SIG-M5 treated with dmso at 0.1 percent for 504 hours (cell line): ENCODE results near the gene MRPS15.

ENCODE experiments used
- DNase-seq: peaks from one replicate; lab custom pipeline; 2025; ENCODE audit not compliant: unreplicated experiment; lab: John Stamatoyannopoulos, UW

The MRPS15 gene

GRCh38 chr1:36463463-36463802, 751 bp downstream of the MRPS15 start:
- DNase-seq, result no peak

DNA sequence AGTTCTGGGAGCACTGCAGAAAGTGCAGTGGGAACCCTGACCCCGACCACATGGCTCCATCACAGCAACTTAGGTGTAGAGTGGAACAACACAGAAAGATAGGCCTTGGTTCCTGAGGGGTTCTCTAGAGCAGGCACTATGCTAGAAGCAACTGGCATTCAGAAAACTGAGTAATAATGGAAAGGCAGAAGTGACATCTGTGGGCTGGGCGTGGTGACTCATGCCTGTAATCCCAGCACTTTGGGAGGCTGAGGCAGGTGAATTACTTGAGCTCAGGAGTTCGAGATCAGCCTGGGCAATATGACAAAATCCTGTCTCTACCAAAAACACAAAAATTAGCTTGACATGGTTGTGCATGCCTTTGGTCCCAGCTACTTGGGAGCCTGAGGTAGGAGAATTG, 5.3 kb downstream of the MRPS15 start:
- peak; percentile 6 for DNase-seq

GRCh38 chr1:36457691-36458090, 6.5 kb downstream of the MRPS15 start:
- DNase-seq, result peak; percentile 41

DNA sequence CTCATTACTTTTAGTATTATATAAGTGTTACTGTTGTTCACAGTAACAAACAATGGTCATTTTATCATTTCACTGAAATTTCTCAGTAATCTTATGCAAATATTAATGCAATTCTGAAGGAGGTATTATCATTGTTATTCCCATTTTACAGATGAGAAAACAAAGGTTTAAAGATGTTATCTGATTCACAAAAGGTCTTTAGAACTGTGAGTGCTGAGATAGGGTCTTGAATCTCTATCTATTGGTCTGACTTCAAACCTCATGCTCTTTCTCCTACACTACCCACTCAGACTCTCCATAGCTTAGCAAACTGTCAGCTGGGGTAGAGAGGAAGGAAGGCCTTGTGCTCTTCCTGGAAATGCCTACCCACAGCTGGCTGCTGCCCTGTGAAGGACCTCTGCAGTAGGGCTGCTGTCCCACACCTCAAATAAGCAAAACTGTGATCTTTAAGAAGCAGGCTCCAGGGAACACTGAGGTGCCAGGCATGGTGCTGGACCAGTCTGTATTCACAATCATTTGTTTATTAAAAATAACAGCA, 7.7 kb downstream of the MRPS15 start:
- no peak for DNase-seq

- no peak for DNase-seq
Measured at GRCh38 chr1:36455386-36455785, 8.8 kb downstream of the MRPS15 start.

DNA sequence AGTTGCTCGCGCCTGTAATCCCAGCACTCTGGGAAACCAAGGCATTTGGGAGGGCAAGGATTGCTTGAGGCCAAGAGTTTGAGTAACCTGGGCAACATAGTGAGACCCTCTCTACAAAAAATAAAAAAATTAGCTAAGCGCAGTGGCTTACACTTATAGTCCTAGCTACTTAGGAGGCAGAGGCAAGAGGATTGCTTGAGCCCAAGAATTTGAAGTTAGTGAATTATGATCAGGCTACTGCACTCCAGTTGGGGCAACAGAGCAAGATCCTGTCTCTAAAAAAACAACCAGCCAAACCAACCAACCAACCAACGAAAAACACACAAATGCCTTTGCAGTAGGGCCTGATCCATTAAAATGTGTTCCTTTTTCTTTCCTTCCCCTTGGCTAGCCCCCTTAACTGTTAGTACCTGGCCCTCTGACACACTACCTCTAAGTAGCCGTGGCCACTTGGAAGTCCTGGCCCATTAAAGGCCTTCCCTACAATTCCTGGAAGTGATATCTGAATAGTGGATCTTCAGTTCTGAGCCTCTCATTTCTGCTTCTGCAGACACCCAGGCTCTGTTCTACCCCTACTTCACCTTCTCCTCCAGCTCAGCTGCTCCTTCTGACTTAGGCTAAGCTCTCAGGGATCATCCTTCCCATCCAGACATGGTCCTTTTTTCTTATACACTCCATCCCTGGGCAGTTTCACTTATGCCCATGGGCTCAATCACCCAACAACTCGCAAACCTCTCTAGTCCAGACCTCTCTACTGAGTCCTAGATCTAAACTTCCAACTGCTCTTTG, 10.4 kb downstream of the MRPS15 start:
- no peak for DNase-seq

DNA sequence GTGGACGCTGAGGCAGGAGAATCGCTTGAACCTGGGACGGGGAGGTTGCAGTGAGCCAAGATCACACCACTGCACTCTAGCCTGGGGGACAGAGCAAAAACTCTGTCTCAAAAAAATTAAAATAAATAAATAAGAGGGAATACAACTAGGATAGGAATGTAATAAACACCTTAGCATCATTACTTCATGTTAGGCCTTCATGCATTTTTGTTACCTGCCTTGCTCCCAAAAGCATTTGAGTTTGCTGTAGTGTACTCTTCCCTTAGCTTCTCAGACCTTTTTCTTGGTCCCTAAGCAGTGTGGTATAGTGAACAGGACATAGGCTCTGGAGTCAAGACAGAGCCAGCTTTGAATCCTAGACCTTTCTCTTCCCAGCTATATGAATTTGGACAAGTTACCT, 11.1 kb downstream of the MRPS15 start:
- DNase-seq, result no peak

GRCh38 chr1:36450919-36451305, 13.3 kb downstream of the MRPS15 start:
- DNase-seq, result no peak

DNA sequence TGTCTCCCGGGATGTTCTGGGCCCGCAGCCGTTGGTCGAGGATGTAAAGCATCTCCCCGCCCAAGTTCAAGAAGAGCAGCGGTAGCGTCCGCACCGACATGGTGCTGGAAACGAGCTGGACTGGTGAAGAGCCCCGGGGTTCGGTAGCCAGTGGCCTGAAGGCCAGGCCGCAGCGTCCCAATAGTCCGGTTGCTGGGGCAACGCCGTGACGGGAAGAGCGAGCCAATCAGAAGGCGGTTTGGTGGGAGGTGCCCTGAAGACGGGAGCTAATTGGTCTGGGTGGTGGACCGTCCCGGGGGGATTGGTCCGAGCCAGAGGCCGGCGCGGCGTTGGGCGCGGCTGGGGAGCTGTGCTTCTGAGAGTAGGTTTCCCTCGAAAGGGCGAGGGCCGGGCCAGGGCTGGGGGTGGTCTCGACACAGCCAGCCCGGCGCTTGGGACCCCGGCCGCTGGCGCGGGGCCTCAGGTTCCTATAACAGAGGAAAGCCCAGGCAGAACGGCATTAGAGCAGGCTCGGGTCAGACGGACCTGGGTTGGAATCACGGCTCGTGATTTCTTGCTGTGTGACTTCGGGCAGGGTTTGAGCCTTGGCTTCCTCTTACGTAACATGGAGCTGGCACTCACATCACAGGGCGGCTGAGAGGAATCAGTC, 13.8 kb downstream of the MRPS15 start, which contains the start of gene OSCP1:
Gene OSCP1 (minus strand): TSS at position 182 of the 649 bp plus-strand sequence. CDS start 82 bp downstream, at position 100.
- peak; percentile 87 for DNase-seq

GRCh38 chr1:36448530-36449056, 15.6 kb downstream of the MRPS15 start:
- DNase-seq, result no peak

GRCh38 chr1:36447450-36447849, 16.7 kb downstream of the MRPS15 start:
- no peak for DNase-seq

- peak; percentile 50 for DNase-seq
Measured at GRCh38 chr1:36446746-36447145, 17.4 kb downstream of the MRPS15 start.

GRCh38 chr1:36446271-36446670, 17.9 kb downstream of the MRPS15 start:
- DNase-seq, result peak; percentile 69

DNA sequence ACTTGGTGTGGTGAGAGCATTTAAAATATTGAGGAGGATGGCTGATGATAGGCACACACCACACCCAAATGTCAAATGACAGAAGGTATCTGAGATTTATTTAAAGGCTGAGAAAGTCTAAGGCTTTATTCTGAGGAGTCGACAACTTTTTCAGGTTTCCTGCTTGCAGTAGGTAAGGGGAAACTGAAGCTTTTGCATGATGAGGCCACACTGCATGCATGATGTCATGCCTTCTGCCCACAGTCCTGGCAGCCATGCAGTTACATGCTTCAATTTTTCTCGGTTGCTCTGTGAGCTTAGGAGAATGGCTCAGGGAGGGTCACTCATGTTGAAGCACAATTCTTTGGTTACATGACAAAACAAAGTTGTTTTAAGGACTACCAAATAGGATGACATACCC, 20.9 kb downstream of the MRPS15 start:
- no peak for DNase-seq

GRCh38 chr1:36442337-36442736, 21.8 kb downstream of the MRPS15 start:
- no peak for DNase-seq

DNA sequence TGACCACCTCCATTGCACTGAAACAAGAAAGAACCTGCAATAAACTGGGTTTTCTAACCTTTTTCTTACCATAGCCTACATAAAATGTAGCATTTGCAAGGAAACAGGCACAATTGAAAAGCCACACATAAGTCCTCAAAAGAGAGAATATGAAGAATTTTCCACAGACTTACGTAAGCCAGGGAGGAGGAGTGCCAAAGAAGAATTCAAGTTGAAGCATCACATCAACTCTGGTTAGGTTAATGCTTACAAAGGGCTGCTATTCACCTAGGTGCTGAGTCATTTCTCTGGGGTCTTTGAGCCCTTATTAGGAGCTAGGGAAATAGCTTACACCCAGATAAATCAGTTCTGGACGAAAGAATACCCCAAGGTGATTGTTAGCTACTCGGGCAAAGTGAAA, 23.5 kb downstream of the MRPS15 start:
- DNase-seq, result no peak

GRCh38 chr1:36440044-36440443, 24.1 kb downstream of the MRPS15 start:
- DNase-seq, result no peak

DNA sequence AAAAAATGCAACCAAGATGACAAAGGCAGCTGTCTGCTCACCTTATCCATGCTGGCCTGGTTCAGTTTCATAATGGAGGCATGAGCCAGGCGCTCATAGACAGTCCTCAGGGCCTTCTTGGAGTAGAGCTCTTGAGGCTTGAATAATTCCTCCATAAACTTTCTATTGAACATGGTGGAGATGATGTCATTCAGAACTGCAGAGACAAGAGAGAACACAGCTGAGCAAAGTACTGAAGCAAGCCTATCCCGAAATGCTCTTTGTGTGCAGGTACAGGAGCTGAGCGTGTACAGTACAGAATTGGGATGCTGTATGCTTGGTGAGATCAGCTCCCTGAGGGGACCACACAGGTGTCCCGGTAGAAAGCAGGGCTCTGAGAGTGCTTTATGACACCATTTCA, 25.5 kb downstream of the MRPS15 start:
- no peak for DNase-seq

DNA sequence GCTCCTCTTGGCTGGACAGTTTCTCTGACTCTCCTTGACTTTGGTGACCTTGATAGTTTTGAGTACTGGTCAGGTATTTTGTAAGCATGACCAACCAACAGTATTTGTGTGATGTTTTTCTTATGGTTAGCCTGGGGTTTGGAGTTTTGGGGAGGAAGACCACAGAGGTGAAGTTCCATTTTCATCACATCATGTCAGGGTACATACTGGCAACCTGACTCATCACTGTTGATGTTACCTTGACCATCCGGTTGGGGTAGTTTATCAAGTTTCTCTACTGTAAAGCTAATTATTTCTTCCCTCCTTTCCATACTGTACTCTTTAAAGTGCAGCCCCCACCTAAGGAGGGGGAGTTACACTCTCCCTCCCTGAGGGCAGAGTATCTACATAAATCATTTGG, 27.4 kb downstream of the MRPS15 start:
- peak; percentile 25 for DNase-seq

GRCh38 chr1:36433102-36433501, 31.1 kb downstream of the MRPS15 start:
- no peak for DNase-seq

DNA sequence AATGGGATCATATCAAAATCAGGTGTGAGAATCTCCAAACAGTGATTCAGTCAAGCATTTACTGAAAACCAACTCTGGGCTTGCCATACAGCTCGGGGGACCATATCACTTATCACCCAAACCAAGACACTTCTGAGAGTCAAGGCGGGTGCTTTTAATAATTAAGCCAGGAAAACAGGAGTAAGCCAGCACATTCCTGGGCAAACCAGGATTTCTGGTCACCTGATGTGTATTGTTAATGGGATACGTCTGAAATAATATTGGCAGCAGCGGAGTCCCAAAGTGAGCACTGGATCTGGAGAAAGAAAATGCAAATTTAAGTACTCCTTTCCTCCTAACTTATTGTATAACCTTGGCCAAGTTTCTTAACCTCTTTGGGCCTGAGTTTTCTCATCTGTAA, 31.6 kb downstream of the MRPS15 start:
- no peak for DNase-seq

DNA sequence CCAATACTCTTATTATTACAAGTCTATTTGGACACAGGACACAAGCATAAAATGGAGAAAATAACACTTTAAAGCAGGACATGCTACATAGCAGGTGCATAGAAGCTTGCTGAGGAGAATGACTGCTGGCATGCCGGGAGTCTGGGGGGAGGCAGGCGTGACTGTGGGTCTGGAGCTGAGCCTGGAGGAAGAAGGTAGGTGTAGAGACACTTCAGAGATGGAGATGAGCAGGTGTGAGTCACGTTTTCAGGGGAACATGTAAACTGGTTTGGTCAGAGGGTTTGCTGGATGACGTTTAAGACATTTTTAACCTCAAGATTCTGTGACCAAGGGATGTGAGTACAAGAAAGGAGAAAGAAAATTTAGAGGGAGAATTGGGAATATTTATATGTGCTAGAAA, 38.4 kb downstream of the MRPS15 start:
- DNase-seq, result no peak
